Measurements from ENCODE around the gene TRIM14. TPM values are rescaled to one million over a fixed set of nuclear protein-coding genes. Genes with fewer than 3 reads are reported as not detected.

TRIM14 gene
- total RNA-seq, 1 donor from 2014 or later, result 9.9 TPM

DNA sequence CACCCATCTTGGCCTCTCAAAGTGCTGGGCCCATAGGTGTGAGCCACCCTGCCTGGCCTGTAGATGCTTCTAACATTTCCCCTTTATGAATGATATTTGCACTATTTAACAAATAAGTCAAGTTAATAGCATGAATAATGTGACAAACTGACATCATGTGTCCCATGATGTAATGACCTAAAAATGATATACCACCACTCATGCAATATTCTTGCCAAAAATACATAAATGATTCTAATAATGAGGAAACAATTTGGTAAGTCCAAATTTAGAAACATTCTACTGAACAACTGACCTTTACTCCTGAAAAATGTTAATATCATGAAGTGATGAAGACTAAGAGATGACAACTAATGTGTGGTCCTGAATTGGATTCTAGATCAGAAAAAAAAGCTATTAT lies 33.5 kb upstream of the TRIM14 start:
- no peaks in the 10 kb centered on the region for H3K9me3 Mint-ChIP-seq
- DNase-seq (ENCODE audit: extremely low spot score, unreplicated experiment), result no peak
- H3K4me1 Mint-ChIP-seq (ENCODE audit: unreplicated experiment), result peaks cover 7% of the 10 kb centered on the region
- no peak overlapping the region for H3K27ac Mint-ChIP-seq
- H3K27me3 Mint-ChIP-seq, result no peaks in the 10 kb centered on the region
- H3K4me3 Mint-ChIP-seq, result no peak overlapping the region
- TF ChIP-seq CTCF (conservative IDR thresholded peaks at IDR 0.05), result no peak
- H3K36me3 Mint-ChIP-seq, result peaks cover 4% of the 10 kb centered on the region

GRCh38 chr9:98150721-98151120 lies 31.7 kb upstream of the TRIM14 start:
- no peaks in the 10 kb centered on the region for H3K36me3 Mint-ChIP-seq
- H3K9me3 Mint-ChIP-seq, result no peaks in the 10 kb centered on the region
- no peak overlapping the region for H3K27ac Mint-ChIP-seq

GRCh38 chr9:98150164-98150563 lies 31.1 kb upstream of the TRIM14 start:
- Mint-ChIP-seq H3K36me3 (no peaks in the 10 kb centered on the region), H3K4me3 (no peak overlapping the region), H3K27ac (peak overlapping the region; percentile 54), H3K4me1 (ENCODE audit: unreplicated experiment) (peaks cover 15% of the 10 kb centered on the region), H3K27me3 (no peaks in the 10 kb centered on the region), H3K9me3 (no peaks in the 10 kb centered on the region)
- TF ChIP-seq CTCF (conservative IDR thresholded peaks at IDR 0.05), result no peak
- no peak for DNase-seq (ENCODE audit: extremely low spot score, unreplicated experiment)

More at GRCh38 chr9:98150721-98151120, 31.7 kb upstream of the TRIM14 start:
- peaks cover 12% of the 10 kb centered on the region for H3K4me1 Mint-ChIP-seq (ENCODE audit: unreplicated experiment)
- DNase-seq (ENCODE audit: extremely low spot score, unreplicated experiment), result no peak
- no peak for TF ChIP-seq CTCF (conservative IDR thresholded peaks at IDR 0.05)
- no peak overlapping the region for H3K4me3 Mint-ChIP-seq
- no peaks in the 10 kb centered on the region for H3K27me3 Mint-ChIP-seq

- Mint-ChIP-seq H3K4me3 (no peak overlapping the region), H3K9me3 (no peaks in the 10 kb centered on the region), H3K4me1 (ENCODE audit: unreplicated experiment) (peaks cover 15% of the 10 kb centered on the region), H3K27ac (no peak overlapping the region), H3K27me3 (no peaks in the 10 kb centered on the region), H3K36me3 (no peaks in the 10 kb centered on the region)
- TF ChIP-seq CTCF (conservative IDR thresholded peaks at IDR 0.05), result no peak
- no peak for DNase-seq (ENCODE audit: extremely low spot score, unreplicated experiment)
These were observed 30.4 kb upstream of the TRIM14 start for GRCh38 chr9:98149422-98149821.

DNA sequence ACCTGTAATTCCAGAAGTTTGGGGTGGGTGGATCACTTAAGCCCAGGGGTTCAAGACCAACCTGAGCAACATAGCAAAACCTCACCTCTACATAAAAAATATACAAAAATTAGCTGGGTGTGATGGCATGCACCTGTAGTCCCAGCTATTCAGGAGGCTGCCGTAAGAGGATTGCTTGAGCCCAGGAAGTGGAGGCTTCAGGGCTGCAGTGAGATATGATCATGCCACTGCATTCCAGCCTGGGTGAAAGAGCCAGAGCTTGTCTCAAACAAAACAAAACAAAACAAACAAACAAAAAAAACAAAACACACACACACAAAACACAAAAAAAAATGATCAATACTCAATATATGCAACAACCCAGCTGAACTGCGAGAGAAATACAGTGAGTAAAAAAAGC lies 29.5 kb upstream of the TRIM14 start:
- H3K4me1 Mint-ChIP-seq (ENCODE audit: unreplicated experiment), result peaks cover 15% of the 10 kb centered on the region
- TF ChIP-seq CTCF (conservative IDR thresholded peaks at IDR 0.05), result no peak
- no peaks in the 10 kb centered on the region for H3K27me3 Mint-ChIP-seq
- peak overlapping the region; percentile 61 for H3K27ac Mint-ChIP-seq
- no peak for DNase-seq (ENCODE audit: extremely low spot score, unreplicated experiment)
- no peak overlapping the region for H3K4me3 Mint-ChIP-seq
- H3K36me3 Mint-ChIP-seq, result no peaks in the 10 kb centered on the region
- no peaks in the 10 kb centered on the region for H3K9me3 Mint-ChIP-seq

DNA sequence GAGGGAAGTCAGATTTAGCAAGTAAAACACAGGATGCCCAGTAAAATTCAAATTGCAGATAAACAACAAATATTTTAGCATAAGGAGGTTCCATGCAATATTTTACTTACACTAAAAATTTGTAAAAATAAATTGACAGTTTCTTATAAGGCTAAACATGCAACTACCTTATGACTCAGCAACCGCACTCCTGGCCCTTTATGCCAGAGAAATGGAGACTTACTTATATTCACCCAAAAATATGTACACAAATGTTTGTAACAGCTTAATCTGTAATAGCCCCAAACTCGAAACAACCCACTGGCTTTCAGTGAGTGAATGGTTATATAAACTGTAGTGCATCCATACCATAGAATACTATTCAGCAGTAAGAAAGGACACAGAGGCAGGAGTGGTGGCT lies 28.6 kb upstream of the TRIM14 start:
- Mint-ChIP-seq H3K9me3 (no peaks in the 10 kb centered on the region), H3K4me3 (no peak overlapping the region), H3K4me1 (ENCODE audit: unreplicated experiment) (peaks cover 15% of the 10 kb centered on the region), H3K27ac (peak overlapping the region; percentile 96), H3K27me3 (no peaks in the 10 kb centered on the region), H3K36me3 (no peaks in the 10 kb centered on the region)
- no peak for DNase-seq (ENCODE audit: extremely low spot score, unreplicated experiment)
- no peak for TF ChIP-seq CTCF (conservative IDR thresholded peaks at IDR 0.05)

All from type B pancreatic cell (in vitro differentiated cells).